OCI-LY3 (cell line): Measurements from ENCODE around the gene ZNF565.

Experiments used
- CTCF ChIP-seq: fragments of 200-600, 300-600 bp; sonication (generic); IDR thresholded peaks from 2 replicates; pipeline ENCODE4 v1.5.1; 2014; ENCODE audit warnings: antibody characterized with exemption, low read length, low read depth
- EZH2phosphoT487 ChIP-seq: fragments of 200-600 bp; shearing (Covaris generic); IDR thresholded peaks from 2 replicates; pipeline ENCODE4 v1.6.1; 2018; ENCODE audit warnings: antibody characterized with exemption, mixed run types, low read depth

DNA sequence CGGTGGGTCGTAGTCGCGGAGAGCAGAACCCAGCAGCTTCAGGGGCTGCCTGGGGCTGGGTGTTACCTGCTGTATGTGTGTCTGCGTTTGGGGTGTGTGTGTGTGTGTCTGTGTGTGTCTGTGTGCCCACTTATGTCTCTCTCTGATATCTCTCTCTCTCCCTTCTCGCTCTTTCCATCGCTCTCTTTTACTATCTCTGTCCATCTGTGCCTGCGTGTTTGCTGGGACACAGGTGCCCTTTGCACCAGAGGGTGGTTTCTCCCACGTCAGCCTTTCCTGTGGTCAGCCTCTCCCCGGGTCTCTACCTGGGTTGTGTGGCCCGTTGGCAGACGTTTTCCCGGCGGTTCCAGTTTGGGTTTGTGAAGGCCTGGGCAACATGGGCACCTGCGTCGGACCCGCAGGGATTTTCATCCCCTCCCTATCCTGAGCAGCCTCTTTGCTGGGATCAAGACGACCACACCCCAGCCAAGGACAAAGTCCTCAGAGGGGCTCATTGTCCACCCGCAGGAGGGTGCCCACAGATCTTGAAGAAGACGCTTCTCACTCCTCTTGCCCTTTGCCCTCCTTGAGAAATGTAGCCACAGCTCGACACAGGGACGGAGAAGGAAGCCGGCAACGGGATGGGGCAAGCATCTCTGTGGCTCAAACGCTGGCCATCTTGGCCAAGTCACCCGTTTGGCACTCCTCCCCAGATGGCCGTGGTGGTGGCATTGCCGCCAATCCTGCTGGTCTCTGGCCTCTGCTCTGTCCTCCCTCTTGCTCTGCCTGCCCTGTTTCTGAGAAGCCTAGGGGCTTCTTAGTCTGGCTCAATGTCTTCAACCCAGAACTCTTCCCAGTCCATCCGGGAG lies 43.8 kb upstream of the ZNF565 start:
- no peak for TF ChIP-seq CTCF
- no peak for TF ChIP-seq EZH2phosphoT487
